SKM-1 (cell line): ENCODE measurements around the gene MRM3.
"Not testable (repeated sequence)": the region's sequence is repeated elsewhere in the genome, so short reads cannot be mapped to it uniquely, and the experiment has no call there.

Source experiments
- DNase-seq: peaks from one replicate; lab custom pipeline; 2025; ENCODE audit not compliant: unreplicated experiment; lab: John Stamatoyannopoulos, UW

The MRM3 gene

GRCh38 chr17:814371-814770, 32.2 kb downstream of the MRM3 start:
- no peak for DNase-seq

GRCh38 chr17:819251-819650, 37.1 kb downstream of the MRM3 start:
- DNase-seq: no peak

GRCh38 chr17:823501-823902, 41.3 kb downstream of the MRM3 start:
- no peak for DNase-seq

GRCh38 chr17:824378-824777, 42.2 kb downstream of the MRM3 start:
- DNase-seq: no peak

GRCh38 chr17:825216-825615, 43.1 kb downstream of the MRM3 start:
- no peak for DNase-seq

- no peak for DNase-seq
These were observed 44.6 kb downstream of the MRM3 start for GRCh38 chr17:826778-827177.

GRCh38 chr17:828761-829160, 46.6 kb downstream of the MRM3 start:
- DNase-seq: no peak

GRCh38 chr17:829614-830013, 47.5 kb downstream of the MRM3 start:
- DNase-seq: not testable (repeated sequence)

- no peak for DNase-seq
These were observed 48.2 kb downstream of the MRM3 start for GRCh38 chr17:830381-830780.

- no peak for DNase-seq
These were observed 48.8 kb downstream of the MRM3 start for GRCh38 chr17:830950-831349.

GRCh38 chr17:834136-834535, 52.0 kb downstream of the MRM3 start:
- no peak for DNase-seq

GRCh38 chr17:835263-835662, 53.1 kb downstream of the MRM3 start:
- DNase-seq: no peak

- not testable (repeated sequence) for DNase-seq
These were observed 53.6 kb downstream of the MRM3 start for GRCh38 chr17:835721-836120.

GRCh38 chr17:836151-836550, 54.0 kb downstream of the MRM3 start:
- no peak for DNase-seq

GRCh38 chr17:838486-838885, 56.3 kb downstream of the MRM3 start:
- DNase-seq: no peak

GRCh38 chr17:841313-841712, 59.2 kb downstream of the MRM3 start:
- DNase-seq: no peak
